ENCODE measurements around the gene TENM4.

TENM4 gene

DNA sequence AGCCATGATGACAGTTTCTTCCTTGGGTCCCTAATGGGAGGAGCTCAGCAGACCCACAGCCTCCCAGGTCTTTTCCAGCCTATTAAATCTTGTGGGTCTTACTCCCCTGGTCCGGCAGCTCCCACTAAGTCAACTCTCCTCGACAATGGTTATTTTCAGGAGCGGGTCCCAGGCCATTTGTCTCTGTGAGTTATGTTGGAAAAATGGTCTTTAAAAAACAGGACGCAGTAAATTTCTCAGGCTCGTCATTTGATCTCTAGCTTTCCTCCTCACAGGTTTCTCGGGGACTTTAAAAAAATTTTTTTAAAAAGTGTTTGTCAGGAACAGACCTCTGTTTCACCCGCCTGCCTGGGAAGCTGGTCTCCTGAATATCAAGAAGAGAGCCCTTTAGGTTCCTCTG lies 468.7 kb downstream of the TENM4 start:
- Histone ChIP-seq H2BK120ac (ENCODE audit: low read depth, low read length) (no peak overlapping the region), H2AK5ac (ENCODE audit: low read depth, low read length) (no peak overlapping the region), H2BK5ac (ENCODE audit: low read length) (no peak overlapping the region)

DNA sequence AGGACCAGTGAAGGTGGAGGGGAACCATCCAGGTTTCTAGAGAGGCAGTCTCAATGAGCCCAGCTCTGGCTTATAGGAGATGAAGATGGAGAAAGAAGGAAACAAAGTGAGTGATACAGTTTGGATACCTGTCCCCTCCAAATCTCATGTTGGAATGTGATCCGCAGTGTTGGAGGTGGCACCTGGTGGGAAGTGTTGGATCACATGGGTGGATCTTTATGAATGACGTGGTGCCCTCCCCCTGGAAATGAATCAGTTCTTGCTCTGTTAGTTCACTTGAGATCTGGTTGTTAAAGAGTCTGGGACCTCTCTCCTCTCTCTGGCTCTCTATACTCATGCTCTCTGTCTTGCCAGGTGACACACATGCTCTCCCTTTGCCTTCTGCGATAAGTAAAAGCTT lies 473.0 kb downstream of the TENM4 start:
- no peak overlapping the region for H4K8ac ChIP-seq (ENCODE audit: low read depth, low read length)
- no peaks in the 10 kb centered on the region for H3K9me3 ChIP-seq (replicated peaks in 1 of 2; ENCODE audit: control insufficient read depth in 2 of 2, insufficient read depth in 1 of 2, low read depth in 1 of 2, low read length in 2 of 2)
- WGBS, 2 donors (ENCODE audit: extremely low coverage in 2 of 2, insufficient read length in 2 of 2, insufficient replicate concordance in 1 of 2): no CpG with 5 or more reads among the region's 3 CpGs
- H3K27me3 ChIP-seq (ENCODE audit: control insufficient read depth in 3 of 3, insufficient read depth in 3 of 3, low read depth in 1 of 3, low read length in 3 of 3): no peaks in the 10 kb centered on the region
- no peak overlapping the region for H3K23ac ChIP-seq (ENCODE audit: low read depth, low read length, poor library complexity)
- H3K36me3 ChIP-seq (replicated peaks in 1 of 2; ENCODE audit: control insufficient read depth in 2 of 2, insufficient read depth in 2 of 2, low read length in 2 of 2): no peaks in the 10 kb centered on the region
- no peak overlapping the region for H2BK15ac ChIP-seq (ENCODE audit: low read length)
- no peak overlapping the region for H3K4me2 ChIP-seq (ENCODE audit: insufficient read depth, low read length, poor library complexity, severe bottlenecking)
- H2BK5ac ChIP-seq (ENCODE audit: low read length): no peak overlapping the region
- no peak overlapping the region for H2BK12ac ChIP-seq (ENCODE audit: low read length)
- H3K27ac ChIP-seq (replicated peaks; ENCODE audit: low read length): no peak overlapping the region
- H3K79me1 ChIP-seq (ENCODE audit: low read depth, low read length): no peaks in the 10 kb centered on the region
- H3K18ac ChIP-seq (ENCODE audit: low read length): no peak overlapping the region
- no peak overlapping the region for H3K4me3 ChIP-seq (ENCODE audit: low read length in 2 of 2)
- no peak overlapping the region for H3K9ac ChIP-seq (ENCODE audit: low read depth, low read length, poor library complexity)
- no peak overlapping the region for H3K14ac ChIP-seq (ENCODE audit: low read length)
- H2AFZ ChIP-seq (ENCODE audit: low read length): no peak overlapping the region
- no peak overlapping the region for H3K4ac ChIP-seq (ENCODE audit: low read length)
- DNase-seq (ENCODE audit: low spot score): no peak
- H4K91ac ChIP-seq (ENCODE audit: low read depth, low read length, poor library complexity): no peak overlapping the region
- H2BK120ac ChIP-seq (ENCODE audit: low read depth, low read length): no peak overlapping the region
- peaks cover 2 to 4% of the 10 kb centered on the region in 2 donors for H3K4me1 ChIP-seq (ENCODE audit: control insufficient read depth in 2 of 2, insufficient read depth in 1 of 2, low read depth in 1 of 2, low read length in 2 of 2)
- H2AK5ac ChIP-seq (ENCODE audit: low read depth, low read length): no peak overlapping the region

More for the DNA sequence above, 468.7 kb downstream of the TENM4 start:
- no peaks in the 10 kb centered on the region for H3K36me3 ChIP-seq (replicated peaks in 1 of 2; ENCODE audit: control insufficient read depth in 2 of 2, insufficient read depth in 2 of 2, low read length in 2 of 2)
- H2BK15ac ChIP-seq (ENCODE audit: low read length): no peak overlapping the region
- no peaks in the 10 kb centered on the region for H3K27me3 ChIP-seq (ENCODE audit: control insufficient read depth in 3 of 3, insufficient read depth in 3 of 3, low read depth in 1 of 3, low read length in 3 of 3)
- H3K4ac ChIP-seq (ENCODE audit: low read length): no peak overlapping the region
- H4K8ac ChIP-seq (ENCODE audit: low read depth, low read length): no peak overlapping the region
- H3K23ac ChIP-seq (ENCODE audit: low read depth, low read length, poor library complexity): no peak overlapping the region
- no peaks in the 10 kb centered on the region for H3K79me1 ChIP-seq (ENCODE audit: low read depth, low read length)
- H4K91ac ChIP-seq (ENCODE audit: low read depth, low read length, poor library complexity): no peak overlapping the region
- H3K4me2 ChIP-seq (ENCODE audit: insufficient read depth, low read length, poor library complexity, severe bottlenecking): no peak overlapping the region
- H2AFZ ChIP-seq (ENCODE audit: low read length): no peak overlapping the region
- no peak overlapping the region for H3K18ac ChIP-seq (ENCODE audit: low read length)
- H3K9me3 ChIP-seq (replicated peaks in 1 of 2; ENCODE audit: control insufficient read depth in 2 of 2, insufficient read depth in 1 of 2, low read depth in 1 of 2, low read length in 2 of 2): no peaks in the 10 kb centered on the region
- no peak overlapping the region for H3K14ac ChIP-seq (ENCODE audit: low read length)
- no peak overlapping the region for H3K4me3 ChIP-seq (ENCODE audit: low read length in 2 of 2)
- no CpG with 5 or more reads among the region's 7 CpGs for WGBS, 2 donors (ENCODE audit: extremely low coverage in 2 of 2, insufficient read length in 2 of 2, insufficient replicate concordance in 1 of 2)
- no peak overlapping the region for H3K9ac ChIP-seq (ENCODE audit: low read depth, low read length, poor library complexity)
- H2BK12ac ChIP-seq (ENCODE audit: low read length): no peak overlapping the region
- no peaks in the 10 kb centered on the region for H3K4me1 ChIP-seq (ENCODE audit: control insufficient read depth in 2 of 2, insufficient read depth in 1 of 2, low read depth in 1 of 2, low read length in 2 of 2)
- no peak for DNase-seq (ENCODE audit: low spot score)
- H3K27ac ChIP-seq (replicated peaks; ENCODE audit: low read length): no peak overlapping the region

- Histone ChIP-seq H3K79me1 (ENCODE audit: low read depth, low read length) (no peaks in the 10 kb centered on the region), H4K91ac (ENCODE audit: low read depth, low read length, poor library complexity) (no peak overlapping the region), H3K4me1 (ENCODE audit: control insufficient read depth in 2 of 2, insufficient read depth in 1 of 2, low read depth in 1 of 2, low read length in 2 of 2) (peaks cover 12% of the 10 kb centered on the region in 2 donors), H3K14ac (ENCODE audit: low read length) (no peak overlapping the region), H3K4me3 (ENCODE audit: low read length in 2 of 2) (no peak overlapping the region), H3K4me2 (ENCODE audit: insufficient read depth, low read length, poor library complexity, severe bottlenecking) (no peak overlapping the region), H2BK12ac (ENCODE audit: low read length) (no peak overlapping the region), H3K4ac (ENCODE audit: low read length) (no peak overlapping the region), H2AFZ (ENCODE audit: low read length) (no peak overlapping the region), H2BK120ac (ENCODE audit: low read depth, low read length) (no peak overlapping the region), H2AK5ac (ENCODE audit: low read depth, low read length) (no peak overlapping the region), H3K18ac (ENCODE audit: low read length) (no peak overlapping the region), H3K27ac (replicated peaks; ENCODE audit: low read length) (no peak overlapping the region), H3K27me3 (ENCODE audit: control insufficient read depth in 3 of 3, insufficient read depth in 3 of 3, low read depth in 1 of 3, low read length in 3 of 3) (no peaks in the 10 kb centered on the region), H3K23ac (ENCODE audit: low read depth, low read length, poor library complexity) (no peak overlapping the region), H3K9me3 (replicated peaks in 1 of 2; ENCODE audit: control insufficient read depth in 2 of 2, insufficient read depth in 1 of 2, low read depth in 1 of 2, low read length in 2 of 2) (no peaks in the 10 kb centered on the region), H2BK15ac (ENCODE audit: low read length) (no peak overlapping the region), H3K36me3 (replicated peaks in 1 of 2; ENCODE audit: control insufficient read depth in 2 of 2, insufficient read depth in 2 of 2, low read length in 2 of 2) (no peaks in the 10 kb centered on the region), H2BK5ac (ENCODE audit: low read length) (no peak overlapping the region), H4K8ac (ENCODE audit: low read depth, low read length) (no peak overlapping the region), H3K9ac (ENCODE audit: low read depth, low read length, poor library complexity) (no peak overlapping the region)
- WGBS, 2 donors (ENCODE audit: extremely low coverage in 2 of 2, insufficient read length in 2 of 2, insufficient replicate concordance in 1 of 2): no CpG with 5 or more reads among the region's 8 CpGs
- DNase-seq (ENCODE audit: low spot score): no peak
These were observed 475.4 kb downstream of the TENM4 start for GRCh38 chr11:78965432-78965831.

DNA sequence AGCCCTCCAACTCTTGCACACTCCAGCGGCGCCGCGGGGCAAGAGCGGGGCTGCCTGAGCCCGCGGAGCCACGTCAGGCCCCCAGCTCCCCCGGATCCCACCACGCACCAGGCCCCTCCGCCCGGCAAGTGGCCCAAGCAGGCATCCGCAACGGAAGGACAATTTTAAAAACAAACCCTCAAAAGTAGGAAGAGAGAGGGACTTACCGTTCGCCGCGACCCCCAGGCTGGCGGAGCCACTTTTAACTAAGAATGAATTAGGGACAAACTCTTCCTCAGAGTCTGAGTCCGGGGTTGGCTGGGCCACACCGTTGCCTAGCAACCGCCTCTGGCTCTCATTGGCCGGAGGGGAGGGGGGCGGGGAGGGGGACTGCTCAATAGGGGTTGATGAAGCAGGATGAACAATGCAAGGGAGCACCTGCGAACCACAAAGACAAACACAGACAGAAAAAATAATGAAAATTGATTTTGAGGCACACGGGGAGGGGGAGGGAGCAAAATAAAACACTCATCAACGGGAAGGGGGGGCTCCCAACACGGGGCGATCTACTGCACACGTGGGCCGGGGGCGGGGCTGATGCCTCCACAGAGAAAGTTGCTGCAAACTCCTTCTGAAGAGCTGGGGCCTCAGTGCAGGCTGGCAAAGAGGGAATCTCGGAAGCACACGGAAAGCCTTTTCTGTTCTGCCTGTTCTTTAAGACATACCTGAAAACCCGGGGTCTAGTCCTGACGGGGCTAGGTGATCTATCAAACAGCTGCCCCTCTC lies 478.7 kb downstream of the TENM4 start:
- H2BK120ac ChIP-seq (ENCODE audit: low read depth, low read length): no peak overlapping the region
- H3K79me1 ChIP-seq (ENCODE audit: low read depth, low read length): no peaks in the 10 kb centered on the region
- peaks cover 12 to 14% of the 10 kb centered on the region in 2 donors for H3K4me1 ChIP-seq (ENCODE audit: control insufficient read depth in 2 of 2, insufficient read depth in 1 of 2, low read depth in 1 of 2, low read length in 2 of 2)
- peak; percentile 85 for DNase-seq (ENCODE audit: low spot score)
- no peak overlapping the region for H2BK12ac ChIP-seq (ENCODE audit: low read length)
- H3K9me3 ChIP-seq (replicated peaks in 1 of 2; ENCODE audit: control insufficient read depth in 2 of 2, insufficient read depth in 1 of 2, low read depth in 1 of 2, low read length in 2 of 2): no peaks in the 10 kb centered on the region
- H3K14ac ChIP-seq (ENCODE audit: low read length): no peak overlapping the region
- peak overlapping the region; percentile 27 for H2AK5ac ChIP-seq (ENCODE audit: low read depth, low read length)
- no peak overlapping the region for H3K4ac ChIP-seq (ENCODE audit: low read length)
- H3K27ac ChIP-seq (replicated peaks; ENCODE audit: low read length): no peak overlapping the region
- H4K91ac ChIP-seq (ENCODE audit: low read depth, low read length, poor library complexity): peak overlapping the region; percentile 75
- no peak overlapping the region for H2BK5ac ChIP-seq (ENCODE audit: low read length)
- no peak overlapping the region for H3K23ac ChIP-seq (ENCODE audit: low read depth, low read length, poor library complexity)
- no peak overlapping the region for H4K8ac ChIP-seq (ENCODE audit: low read depth, low read length)
- H3K9ac ChIP-seq (ENCODE audit: low read depth, low read length, poor library complexity): peak overlapping the region; percentile 61
- peak overlapping the region; percentile 90 for H2AFZ ChIP-seq (ENCODE audit: low read length)
- peak overlapping the region; percentile 90 for H3K18ac ChIP-seq (ENCODE audit: low read length)
- no peaks in the 10 kb centered on the region for H3K27me3 ChIP-seq (ENCODE audit: control insufficient read depth in 3 of 3, insufficient read depth in 3 of 3, low read depth in 1 of 3, low read length in 3 of 3)
- H3K36me3 ChIP-seq (replicated peaks in 1 of 2; ENCODE audit: control insufficient read depth in 2 of 2, insufficient read depth in 2 of 2, low read length in 2 of 2): no peaks in the 10 kb centered on the region
- H2BK15ac ChIP-seq (ENCODE audit: low read length): peak overlapping the region; percentile 22
- H3K4me3 ChIP-seq (ENCODE audit: low read length in 2 of 2): peak overlapping the region; percentile 51 to 78
- peak overlapping the region; percentile 85 for H3K4me2 ChIP-seq (ENCODE audit: insufficient read depth, low read length, poor library complexity, severe bottlenecking)
- WGBS, 2 donors (ENCODE audit: extremely low coverage in 2 of 2, insufficient read length in 2 of 2, insufficient replicate concordance in 1 of 2): no CpG with 5 or more reads among the region's 36 CpGs
